MM.1S (cell line): ENCODE measurements around the gene NAALADL2.

Source experiments
- CTCF ChIP-seq: fragments of 300-600 bp; sonication (generic); IDR thresholded peaks from 2 replicates; pipeline ENCODE4 v1.5.1; 2016; ENCODE audit warnings: antibody characterized with exemption, low read length, mixed read lengths
- EZH2 ChIP-seq: fragments of 300-600 bp; sonication (generic); optimal IDR thresholded peaks from 2 replicates; pipeline ENCODE3; 2017; ENCODE audit warnings: low read depth, mild to moderate bottlenecking, antibody characterized with exemption, low read length, mixed read lengths

DNA sequence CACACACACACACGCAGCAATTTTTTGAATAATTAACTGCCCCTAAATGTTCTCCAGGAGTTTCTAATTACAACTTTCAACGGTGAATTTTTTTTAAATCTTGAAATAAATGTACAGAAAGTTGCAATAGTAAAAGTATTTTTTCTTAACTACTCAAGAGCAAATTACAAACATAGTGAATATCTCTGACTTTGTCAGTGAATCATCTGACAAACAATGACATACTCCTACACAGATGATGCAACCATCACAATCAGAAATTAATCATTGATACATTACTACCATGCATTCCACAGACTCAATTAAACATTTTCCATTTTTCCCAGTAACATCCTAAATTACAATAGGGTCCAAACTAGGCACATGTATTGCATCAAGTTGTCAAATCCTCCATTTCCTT lies 597.3 kb downstream of the NAALADL2 start:
- TF ChIP-seq CTCF, result no peak
- TF ChIP-seq EZH2, result no peak
